Spleen (tissue), 11 donors: ENCODE results near the gene TRABD2B. TPM values are rescaled to one million over a fixed set of nuclear protein-coding genes. Genes with fewer than 3 reads are reported as not detected.

ENCODE experiments used
- DNase-seq: peaks from one replicate; pipeline ENCODE4 v3.0.0-alpha.2; 2020
- H3K27ac ChIP-seq, 8 donors: fragments of 200-600 bp; sonication (generic) in 7 of 8; 1 replicate in 4 of 8; 2 replicates in 4 of 8; pipeline versions ENCODE4 v1.5.0 to v1.8.0; 2016 to 2021; ENCODE audit warnings: inconsistent platforms in 4 of 8, mild to moderate bottlenecking in 4 of 8, moderate library complexity in 1 of 8
- H3K27me3 ChIP-seq, 7 donors: fragments of 200-600 bp; sonication (generic) in 6 of 7; replicated peaks in 1 of 7; 1 replicate in 4 of 7; 2 replicates in 3 of 7; pipeline versions ENCODE4 v1.5.0 to v1.8.0; 2016 to 2021; ENCODE audit warnings: inconsistent platforms in 3 of 7, mild to moderate bottlenecking in 1 of 7
- H3K36me3 ChIP-seq, 6 donors: fragments of 200-600 bp; sonication (generic) in 5 of 6; 1 replicate in 4 of 6; 2 replicates in 2 of 6; pipeline versions ENCODE4 v1.5.0 to v1.8.0; 2016 to 2021; ENCODE audit warnings: inconsistent platforms in 2 of 6
- H3K4me1 ChIP-seq, 6 donors: fragments of 200-600 bp; sonication (generic) in 5 of 6; 1 replicate in 3 of 6; 2 replicates in 3 of 6; pipeline versions ENCODE4 v1.5.0 to v1.8.0; 2016 to 2021; ENCODE audit warnings: inconsistent platforms in 3 of 6
- H3K4me3 ChIP-seq, 8 donors: fragments of 200-600 bp; sonication (generic) in 7 of 8; 1 replicate in 4 of 8; 2 replicates in 4 of 8; pipeline versions ENCODE4 v1.5.0 to v1.8.0; 2016 to 2021; ENCODE audit warnings: inconsistent platforms in 4 of 8, mild to moderate bottlenecking in 4 of 8, moderate library complexity in 2 of 8
- H3K9me3 ChIP-seq, 8 donors: fragments of 200-600 bp; sonication (generic) in 7 of 8; 1 replicate in 4 of 8; 2 replicates in 4 of 8; pipeline versions ENCODE4 v1.5.0 to v1.8.0; 2016 to 2021; ENCODE audit warnings: inconsistent platforms in 4 of 8
- CTCF ChIP-seq, 11 experiments: fragments of 200-600 bp in 7 of 11; fragments of 450-650 bp in 4 of 11; sonication (generic) in 4 of 11; IDR thresholded peaks in 8 of 11; conservative IDR thresholded peaks in 3 of 11; 1 replicate in 7 of 11; 2 replicates in 4 of 11; pipeline versions ENCODE4 v1.4.0 to v1.8.0; 2016 to 2021; ENCODE audit warnings: antibody characterized with exemption in 11 of 11, inconsistent platforms in 4 of 11, mild to moderate bottlenecking in 1 of 11
- POLR2A ChIP-seq, 3 donors: fragments of 450-650 bp; IDR thresholded peaks; one replicate each; pipeline ENCODE4 v1.5.1; 2017; ENCODE audit warnings: antibody characterized with exemption in 3 of 3, mild to moderate bottlenecking in 1 of 3
- POLR2AphosphoS5 ChIP-seq, 3 donors: sonication (generic); formaldehyde crosslinking; IDR thresholded peaks; one replicate each; pipeline ENCODE4 v1.5.1; 2017; ENCODE audit warnings: antibody characterized with exemption in 3 of 3
- WGBS, 5 donors: extraction: QIAGEN DNeasy Blood & Tissue Kit in 3 of 5; methylation state at CpG; one replicate each; pipeline versions ENCODE4 v1.1.5 to v1.1.7; 2013 to 2018; 5-methylcytosine and 5-hydroxymethylcytosine counted together
- intact Hi-C: fragments of 100-400 bp; cut with DNase I; formaldehyde crosslinking; loops from one replicate; pipeline ENCODE4 v1.15.0; 2023; ENCODE audit warnings: low total_unique reads
- polyA plus RNA-seq, 3 donors: library from polyadenylated mRNA; stranded (reverse); fragments of 200-250 nt; gene quantifications; one replicate each; pipeline ENCODE4 v1.2.1, GENCODE V29; 2013
- total RNA-seq, 7 donors: library from RNA; depleted of rRNA in 3 of 7; stranded (reverse); fragments of >200 nt in 3 of 7; fragmentation: NEBNext Ultra II Directional in 4 of 7; extraction: Animal tissue kit (Norgen Biotek cat#: 25700) in 4 of 7; gene quantifications; one replicate each; pipeline versions ENCODE4 v1.1.0 to v1.2.1, GENCODE V29; 2016 to 2021
- donor health status: healthy with polysubstance abuse.
- donor health status: DM: no; HTN: no; CAD: no; lungs with moderate emphysema.
- donor health status: DM: no; HTN: no; CAD: no.
- donor health status: Bipolar disorder and iron deficiency.
- donor health status: healthy.
- donor health status: DM: no; HTN: no; CAD: no.
- donor health status: DM: yes; HTN: yes; CAD: no.

The TRABD2B gene
- total and polyA plus RNA-seq, 10 donors: 0.11 to 3.5 (median 0.64) TPM

- TF ChIP-seq CTCF (IDR thresholded peaks at IDR 0.05 in 8 of 11, conservative IDR thresholded peaks at IDR 0.05 in 3 of 11): no peak
- TF ChIP-seq POLR2AphosphoS5 (IDR thresholded peaks at IDR 0.05): no peak
- TF ChIP-seq POLR2A (IDR thresholded peaks at IDR 0.05): no peak
- intact Hi-C loops: no loop called here
- 81 to 92% (median 88%) methylated on average over 13 to 14 of the region's 14 CpGs for WGBS, 5 donors
- Histone ChIP-seq H3K4me3 (no peak overlapping the region), H3K4me1 (no peaks in the 10 kb centered on the region), H3K9me3 (no peaks in the 10 kb centered on the region), H3K36me3 (no peaks in the 10 kb centered on the region), H3K27me3 (peaks cover 0 to 7% (median 0%) of the 10 kb centered on the region in 7 donors), H3K27ac (no peak overlapping the region)
- no peak for DNase-seq
Observed at GRCh38 chr1:47906527-47907176, 90.5 kb downstream of the TRABD2B start.

DNA sequence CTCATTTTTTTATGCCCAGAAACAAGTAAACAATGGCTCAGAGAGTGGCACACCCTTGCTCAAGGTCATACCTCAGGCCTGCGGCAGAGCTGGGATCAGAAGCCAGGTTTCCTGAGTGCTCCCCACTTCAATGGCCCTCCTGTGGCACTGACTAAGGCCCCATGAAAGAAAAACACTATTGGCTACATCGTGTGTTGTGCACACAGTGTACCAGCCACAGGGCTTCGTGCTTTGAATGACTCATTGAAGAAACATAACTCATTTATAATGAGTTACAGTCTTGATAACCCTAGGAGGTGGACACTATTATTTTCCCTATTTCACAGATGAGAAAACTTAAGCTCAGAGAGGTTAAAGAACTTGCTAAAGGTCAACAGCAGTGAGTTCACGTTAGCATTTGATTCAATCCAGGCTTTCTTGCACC lies 91.2 kb downstream of the TRABD2B start:
- H3K9me3 ChIP-seq: no peaks in the 10 kb centered on the region
- H3K4me3 ChIP-seq: no peak overlapping the region
- peaks cover 0 to 7% (median 0%) of the 10 kb centered on the region in 7 donors for H3K27me3 ChIP-seq
- no peaks in the 10 kb centered on the region for H3K4me1 ChIP-seq
- no peak for DNase-seq
- H3K27ac ChIP-seq: no peak overlapping the region
- intact Hi-C loops: no loop called here
- 56 to 78% (median 66%) methylated on average over 4 of the region's 4 CpGs for WGBS, 5 donors
- no peaks in the 10 kb centered on the region for H3K36me3 ChIP-seq
- TF ChIP-seq POLR2AphosphoS5 (IDR thresholded peaks at IDR 0.05) (peak in 2 of 3 donors; percentile 31 to 38), CTCF (IDR thresholded peaks at IDR 0.05 in 8 of 11, conservative IDR thresholded peaks at IDR 0.05 in 3 of 11) (no peak)

GRCh38 chr1:47903723-47904122 lies 93.5 kb downstream of the TRABD2B start:
- intact Hi-C loops: no loop called here
- no peak overlapping the region for H3K27ac ChIP-seq
- no peaks in the 10 kb centered on the region for H3K9me3 ChIP-seq
- no peak for TF ChIP-seq POLR2A (IDR thresholded peaks at IDR 0.05)
- TF ChIP-seq POLR2AphosphoS5 (IDR thresholded peaks at IDR 0.05): no peak
- TF ChIP-seq CTCF (IDR thresholded peaks at IDR 0.05 in 8 of 11, conservative IDR thresholded peaks at IDR 0.05 in 3 of 11): no peak
- H3K4me3 ChIP-seq: no peak overlapping the region
- DNase-seq: no peak
- H3K27me3 ChIP-seq: peaks cover 0 to 4% (median 0%) of the 10 kb centered on the region in 7 donors
- no peaks in the 10 kb centered on the region for H3K4me1 ChIP-seq
- no peaks in the 10 kb centered on the region for H3K36me3 ChIP-seq

GRCh38 chr1:47901001-47901575 lies 96.1 kb downstream of the TRABD2B start:
- Histone ChIP-seq H3K36me3 (no peaks in the 10 kb centered on the region), H3K9me3 (no peaks in the 10 kb centered on the region), H3K27ac (no peak overlapping the region), H3K4me1 (no peaks in the 10 kb centered on the region), H3K27me3 (peaks cover 0 to 1% (median 0%) of the 10 kb centered on the region in 7 donors), H3K4me3 (no peak overlapping the region)
- intact Hi-C loops: no loop called here
- TF ChIP-seq POLR2AphosphoS5 (IDR thresholded peaks at IDR 0.05) (no peak), POLR2A (IDR thresholded peaks at IDR 0.05) (no peak), CTCF (IDR thresholded peaks at IDR 0.05 in 8 of 11, conservative IDR thresholded peaks at IDR 0.05 in 3 of 11) (no peak)
- WGBS, 5 donors: 91 to 94% (median 93%) methylated on average over 3 of the region's 3 CpGs
- DNase-seq: no peak
